ENCODE measurements around the gene MEIOSIN.
"Not testable (repeated sequence)": the region's sequence is repeated elsewhere in the genome, so short reads cannot be mapped to it uniquely, and the experiment has no call there.

MEIOSIN gene, protein sequence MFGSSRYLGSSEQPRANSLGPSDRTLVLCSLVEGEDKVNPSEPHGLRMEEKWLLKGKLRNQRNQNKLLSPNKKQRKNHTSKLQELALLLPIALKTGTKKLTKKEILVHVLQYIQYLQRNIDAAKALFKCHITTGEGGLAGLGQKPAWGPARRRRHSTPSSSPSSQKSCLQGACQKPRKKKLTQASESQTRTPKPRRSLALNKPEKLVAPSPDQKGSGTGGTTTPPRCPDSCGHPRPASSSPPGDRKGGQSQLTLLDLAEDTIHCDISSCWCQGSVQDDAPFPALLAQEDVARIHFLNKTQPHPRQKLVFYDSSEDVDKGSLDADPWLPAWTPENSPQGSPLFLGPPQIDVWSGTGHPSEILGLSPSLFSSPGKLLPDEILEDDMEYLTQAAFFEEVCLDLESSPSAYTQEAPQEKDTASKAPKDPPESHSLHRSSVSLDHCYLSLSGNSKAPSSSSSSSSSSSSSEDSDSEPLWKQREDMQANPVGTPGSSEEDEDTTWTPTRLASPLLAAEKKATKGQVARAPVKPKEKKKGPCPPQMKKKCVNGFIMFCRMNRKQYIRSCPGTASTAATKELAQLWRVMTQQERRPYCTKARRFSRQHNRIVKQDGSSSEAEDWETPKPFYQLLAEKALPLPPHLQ

GRCh38 chr19:45733160-45733810 is at the start of gene MEIOSIN:
Gene MEIOSIN, plus strand, starts transcription at chr19:45733439. Its CDS starts 1,938 bp downstream, at chr19:45735377.
- DNase-seq, result no peak

- not testable (repeated sequence) for DNase-seq
These were observed 48.2 kb upstream of the MEIOSIN start for GRCh38 chr19:45685045-45685444.

DNA sequence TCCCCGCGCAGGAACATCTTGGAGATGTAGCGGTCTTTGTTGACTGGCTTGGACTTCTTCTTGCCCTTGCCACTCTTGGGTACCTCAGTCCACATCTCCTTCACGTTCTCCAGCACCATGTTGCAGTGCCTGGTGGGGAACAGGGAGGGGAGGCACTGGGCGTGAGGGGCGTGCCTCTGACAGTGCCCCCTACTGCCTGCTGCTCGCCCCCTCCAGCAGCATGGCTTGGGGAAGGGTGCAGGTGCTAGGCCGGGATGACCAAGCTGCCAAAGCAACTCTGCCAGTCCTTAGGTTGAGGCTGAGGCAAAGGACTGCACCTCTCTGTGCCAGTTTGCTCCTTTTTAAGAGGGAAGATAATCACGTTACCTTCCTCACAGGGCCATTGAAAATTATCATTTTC is 45.6 kb upstream of the MEIOSIN start:
- DNase-seq, result no peak

DNA sequence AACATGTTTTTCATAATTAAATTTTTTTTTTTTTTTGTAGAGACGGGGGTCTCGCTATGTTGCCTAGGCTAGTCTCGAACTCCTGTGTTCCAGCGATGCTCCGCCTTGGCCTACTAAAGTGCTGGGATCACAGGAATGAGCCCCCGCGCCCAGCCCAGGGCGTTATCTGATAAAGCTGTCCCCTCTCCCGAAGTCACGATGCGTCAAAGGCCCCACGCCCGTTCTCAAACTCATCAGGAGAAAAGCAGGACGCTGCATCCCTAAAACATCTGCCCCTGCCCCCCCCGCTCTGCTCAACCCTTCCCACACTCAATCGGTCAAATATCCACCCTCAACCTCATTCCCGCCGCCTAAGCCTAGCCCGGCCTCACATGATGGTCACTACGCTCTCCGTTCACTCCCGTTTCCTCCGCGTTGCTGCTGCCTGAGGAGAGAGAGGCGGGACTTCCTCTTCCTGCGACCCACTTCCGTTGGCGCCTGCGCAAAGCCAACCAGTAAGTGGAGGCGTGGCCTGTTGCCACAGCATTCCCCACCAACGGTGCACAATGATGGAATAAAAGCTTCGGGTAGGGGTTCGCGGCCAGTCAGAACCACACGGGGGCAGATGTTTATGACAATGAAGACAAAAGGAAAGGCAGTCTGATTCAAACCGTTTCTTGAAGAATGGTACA is 41.6 kb upstream of the MEIOSIN start, which contains the start of gene SNRPD2:
Gene SNRPD2, minus strand, starts transcription at position 438 of the 671 bp plus-strand sequence. Its CDS starts 65 bp downstream, at position 373.
- peak; percentile 96 for DNase-seq

DNA sequence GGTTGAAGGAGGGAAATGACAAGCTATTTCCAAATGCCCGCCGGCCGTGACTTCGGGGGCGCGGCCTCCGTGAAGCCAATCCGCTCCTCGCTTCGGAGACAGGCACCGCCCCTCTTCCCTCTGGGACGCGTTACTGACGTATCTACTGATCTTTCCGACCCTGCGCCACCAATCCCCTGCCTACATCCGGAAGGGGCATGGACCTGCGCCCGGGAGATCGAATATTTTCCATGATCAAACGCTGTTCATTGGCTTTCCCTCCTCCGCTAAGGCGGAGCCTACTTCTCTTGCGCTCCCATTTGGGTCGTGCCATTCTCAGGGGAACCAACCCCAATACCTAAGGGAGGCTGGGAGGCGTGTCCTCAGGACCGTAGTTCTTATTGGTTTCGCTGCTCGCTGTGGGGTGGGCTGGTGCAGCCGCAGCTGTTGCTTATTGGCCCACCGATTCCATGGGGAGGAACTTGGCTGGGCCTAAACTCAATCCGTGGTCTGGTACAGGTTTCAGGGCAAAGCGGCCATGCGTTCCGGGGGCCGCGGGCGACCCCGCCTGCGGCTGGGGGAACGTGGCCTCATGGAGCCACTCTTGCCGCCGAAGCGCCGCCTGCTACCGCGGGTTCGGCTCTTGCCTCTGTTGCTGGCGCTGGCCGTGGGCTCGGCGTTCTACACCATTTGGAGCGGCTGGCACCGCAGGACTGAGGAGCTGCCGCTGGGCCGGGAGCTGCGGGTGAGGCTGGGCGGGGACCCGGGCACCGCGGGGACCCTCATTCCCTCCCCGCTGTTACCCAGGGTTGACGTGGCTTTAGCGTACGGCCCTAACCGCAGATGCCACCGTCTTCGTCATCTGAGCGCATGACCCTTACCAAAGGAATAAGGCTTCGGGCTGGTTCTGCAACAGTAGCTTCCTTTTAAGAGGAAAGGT is 40.8 kb upstream of the MEIOSIN start, which contains the start of gene QPCTL:
Gene QPCTL, plus strand, starts transcription at position 480 of the 919 bp plus-strand sequence. Its CDS starts 38 bp downstream, at position 518.
- peak; percentile 98 to 100 for DNase-seq

- peak; percentile 51 to 85 for DNase-seq
These were observed 40.0 kb upstream of the MEIOSIN start for GRCh38 chr19:45693106-45693788.

- DNase-seq, result no peak
These were observed 31.6 kb upstream of the MEIOSIN start for GRCh38 chr19:45701676-45702075.

DNA sequence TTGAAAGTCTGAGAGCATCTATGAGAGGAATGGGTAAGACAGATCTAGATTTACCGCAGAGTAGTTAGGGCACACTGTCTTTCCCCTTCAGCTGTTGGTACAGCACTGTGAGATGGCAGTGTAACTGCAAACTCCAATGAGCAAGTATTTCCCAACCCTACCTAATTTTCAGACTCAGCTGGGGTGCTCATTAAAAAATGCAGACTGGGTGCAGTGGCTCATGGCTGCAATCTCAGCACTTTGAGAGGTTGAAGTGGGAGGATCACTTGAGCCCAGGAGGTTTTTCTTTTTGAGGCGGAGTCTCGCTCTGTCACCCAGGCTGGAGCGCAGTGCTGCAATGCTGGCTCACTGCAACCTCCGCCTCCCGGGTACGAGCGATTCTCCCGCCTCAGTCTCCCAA is 28.1 kb upstream of the MEIOSIN start:
- DNase-seq, result no peak

DNA sequence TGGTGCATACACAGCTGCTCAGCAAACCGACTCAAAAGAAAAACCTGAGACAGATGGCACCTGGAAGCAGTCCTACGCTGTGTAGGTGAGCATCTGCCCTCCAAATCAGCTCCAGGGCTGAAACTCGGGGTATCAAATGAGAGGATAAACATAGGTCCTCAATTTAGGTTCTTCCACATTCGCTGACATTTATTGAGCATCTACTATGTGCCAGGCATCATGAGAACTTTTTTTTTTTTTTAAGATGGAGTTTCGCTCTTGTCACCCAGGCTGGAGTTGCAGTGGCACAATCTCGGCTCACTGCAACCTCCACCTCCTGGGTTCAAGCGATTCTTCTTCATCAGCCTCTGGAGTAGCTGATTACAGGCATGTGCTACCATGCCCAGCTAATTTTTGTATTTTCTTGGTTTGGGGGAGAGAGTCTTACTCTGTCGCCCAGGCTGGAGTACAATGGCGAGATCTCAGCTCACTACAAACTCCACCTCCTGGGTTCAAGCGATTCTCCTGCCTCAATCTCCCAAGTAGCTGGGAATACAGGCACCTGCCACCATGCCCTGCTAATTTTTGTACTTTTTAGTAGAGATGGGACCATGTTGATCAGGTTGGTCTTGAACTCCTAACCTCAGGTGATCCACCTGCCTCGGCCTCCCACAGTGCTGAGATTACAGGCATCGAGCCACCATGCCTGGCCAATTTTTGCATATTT is 27.4 kb upstream of the MEIOSIN start:
- no peak for DNase-seq

GRCh38 chr19:45710356-45711130 is 22.7 kb upstream of the MEIOSIN start:
- no peak for DNase-seq

DNA sequence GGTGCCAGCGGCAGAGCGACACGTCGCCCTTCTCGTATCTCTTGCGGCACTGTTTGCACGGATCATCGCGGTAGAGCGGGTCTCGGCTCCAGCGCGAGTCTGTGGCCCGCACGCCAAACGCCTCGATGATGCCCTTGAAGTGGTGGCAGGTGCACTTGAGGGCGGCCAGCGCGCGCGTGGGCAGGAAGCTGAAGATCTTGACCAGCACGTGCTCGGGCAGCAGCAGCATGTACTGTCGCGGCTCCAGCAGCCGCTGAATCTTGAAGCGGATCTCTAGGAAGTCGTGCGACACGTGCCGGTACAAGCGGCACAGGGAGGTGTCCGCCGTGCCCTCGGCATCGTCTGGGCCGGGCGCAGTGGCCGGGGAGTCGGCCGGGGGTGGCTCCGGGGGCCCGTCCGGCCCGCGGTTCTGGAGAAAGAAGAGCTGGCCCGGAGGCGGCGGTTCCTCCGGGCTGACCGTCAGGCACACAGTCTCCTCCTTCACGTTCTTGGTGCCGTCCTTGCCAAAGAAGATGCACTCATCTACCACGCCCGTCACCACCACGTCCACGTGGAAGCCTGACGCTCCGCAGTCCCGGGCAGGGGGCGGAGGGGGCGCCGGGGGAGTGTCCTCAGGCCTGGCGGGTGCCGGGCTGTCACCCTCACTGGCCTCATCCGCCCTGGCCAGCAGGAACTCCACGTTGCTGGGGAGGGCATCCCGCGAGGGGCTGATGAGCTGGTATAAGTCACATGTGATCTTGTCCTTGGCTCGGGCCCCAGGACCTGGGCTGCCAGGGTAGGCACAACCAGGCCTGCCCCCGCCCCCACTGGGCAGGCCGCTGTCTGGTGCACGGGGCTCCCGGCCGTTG is 21.2 kb upstream of the MEIOSIN start:
- no peak for DNase-seq

DNA sequence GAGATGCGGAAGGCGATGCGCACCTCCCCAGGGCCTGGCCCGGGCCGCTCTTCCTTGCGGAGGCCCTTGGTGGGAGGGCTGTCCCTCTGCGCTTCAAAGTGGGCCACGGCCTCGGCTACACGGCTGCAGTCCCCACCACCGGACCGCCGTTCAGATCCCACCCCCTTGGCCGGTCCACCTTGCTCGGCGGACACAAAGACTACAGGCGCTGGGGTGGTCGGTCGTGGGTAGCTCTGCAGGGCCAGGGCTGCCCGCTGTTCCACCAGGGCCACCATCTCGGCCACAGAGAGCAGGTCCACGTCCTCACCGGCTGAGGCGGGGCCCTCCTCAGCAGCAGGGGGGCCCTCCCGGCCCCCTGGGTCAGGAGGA is 20.6 kb upstream of the MEIOSIN start:
- DNase-seq, result no peak

DNA sequence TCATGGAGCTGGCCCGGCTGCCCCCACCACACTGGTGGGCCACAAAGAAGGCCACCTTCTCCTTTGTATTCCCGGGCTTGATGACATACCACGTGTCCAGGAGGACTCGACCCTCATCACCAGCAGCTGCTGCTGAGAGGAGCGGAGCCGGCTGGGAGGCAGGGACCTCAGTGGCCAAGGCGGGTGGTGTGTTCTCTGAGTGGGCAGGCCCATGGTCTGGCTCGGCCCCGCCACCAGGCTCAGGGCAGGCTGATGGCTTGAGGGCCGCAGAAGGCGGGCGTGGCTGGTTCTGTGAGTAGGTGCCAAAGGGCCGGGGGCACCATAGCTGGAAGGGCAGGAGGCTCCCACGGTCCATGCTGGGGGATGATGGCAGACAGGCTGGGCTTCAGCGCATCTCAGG is 20.1 kb upstream of the MEIOSIN start:
- DNase-seq, result no peak

DNA sequence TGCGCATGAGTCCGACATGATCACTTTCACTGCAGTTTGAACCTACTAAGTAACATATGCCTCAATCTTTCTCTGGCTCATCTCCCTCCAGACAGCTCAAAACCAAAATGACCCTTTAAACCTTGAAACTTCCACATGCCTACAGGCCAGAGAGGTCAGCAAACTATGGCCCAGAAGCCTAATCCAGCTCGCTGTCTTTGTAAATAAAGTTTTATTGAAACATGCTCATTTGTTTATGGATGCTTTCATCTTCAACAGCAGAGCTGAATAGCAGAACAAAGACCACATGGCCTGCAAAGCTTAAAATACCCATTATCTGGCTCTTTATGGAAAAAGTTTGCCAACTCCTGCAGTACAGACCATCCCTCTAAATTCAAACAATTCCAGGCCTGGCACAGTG is 18.1 kb upstream of the MEIOSIN start:
- DNase-seq, result no peak

DNA sequence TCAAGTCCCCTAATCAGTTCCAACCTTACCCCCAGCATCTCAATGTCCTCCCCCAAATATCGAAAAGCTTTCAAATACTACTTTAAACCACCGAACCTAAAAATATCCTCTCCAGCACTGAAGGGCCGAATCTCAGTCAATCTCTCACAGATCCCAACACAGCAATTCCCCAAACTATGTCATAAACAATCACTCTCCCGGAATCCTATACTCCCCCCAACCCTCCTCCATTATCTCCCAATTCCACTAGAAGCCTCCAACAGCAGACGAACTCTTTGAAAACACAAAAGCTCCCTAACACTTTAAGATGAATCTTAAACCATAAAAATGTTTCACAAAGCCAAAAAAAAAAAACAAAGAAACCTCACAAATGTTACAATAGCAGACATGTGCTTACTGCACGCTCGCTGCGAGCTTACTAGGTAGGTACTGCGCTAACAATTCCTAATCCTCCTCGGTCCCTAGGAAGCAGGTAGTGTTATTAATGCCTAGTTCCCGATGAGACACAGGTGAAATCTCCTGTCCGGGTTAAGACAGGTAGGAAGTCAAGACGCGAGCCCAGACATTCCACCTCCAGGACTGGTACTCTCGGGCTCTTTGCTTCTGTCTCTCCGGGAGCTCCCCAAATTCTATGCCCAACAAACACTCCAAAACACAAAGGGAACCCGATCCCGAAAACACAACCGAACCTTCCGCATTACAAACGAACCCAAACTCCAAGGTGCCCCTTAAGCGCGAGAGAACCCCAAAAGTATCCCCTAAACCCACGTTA is 16.7 kb upstream of the MEIOSIN start:
- no peak for DNase-seq

DNA sequence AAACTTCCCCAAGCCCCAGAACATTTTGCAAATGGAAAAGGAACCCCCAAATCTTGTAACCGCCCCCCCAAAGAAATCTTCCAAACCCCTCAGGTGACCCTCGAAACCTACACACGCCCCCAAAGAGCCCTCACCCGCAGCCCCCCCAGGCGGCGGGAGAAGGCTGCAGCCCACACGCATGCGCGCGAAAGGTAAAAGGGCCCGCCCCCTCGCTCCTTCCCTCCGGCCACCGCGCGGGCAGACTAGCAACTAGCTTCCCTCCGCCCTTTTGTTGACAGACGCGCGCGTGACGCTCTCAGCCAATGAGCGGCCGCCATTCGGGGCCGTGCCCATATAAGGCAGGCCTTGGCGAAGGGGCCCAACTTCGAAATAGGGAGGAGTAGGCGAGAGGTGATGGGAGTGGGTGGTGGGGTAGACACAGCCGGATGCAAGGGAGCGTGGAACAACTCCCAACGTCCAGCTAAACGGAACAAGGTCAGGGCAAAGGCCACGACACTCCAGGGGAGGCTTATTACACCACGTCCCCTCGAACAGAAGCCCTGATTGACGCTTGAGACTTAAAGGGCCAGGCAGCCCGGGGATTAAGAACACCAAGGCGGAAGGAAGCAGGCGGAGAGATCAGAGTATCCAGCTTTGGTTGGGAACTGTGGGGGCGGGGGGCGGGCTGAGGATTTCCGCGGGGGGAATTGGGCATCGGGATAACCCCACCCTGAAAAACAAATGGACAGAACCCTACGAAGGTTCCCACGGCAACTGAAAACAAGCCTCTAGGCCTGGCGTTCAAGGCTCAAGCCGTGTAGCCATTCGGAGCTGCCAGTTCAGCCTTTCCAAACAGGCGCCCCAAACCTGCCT is 15.9 kb upstream of the MEIOSIN start:
- peak; percentile 99 to 100 for DNase-seq
